Stomach (tissue), 4 donors: ENCODE results near the gene AIFM3.

Experiments used
- CTCF ChIP-seq, 7 experiments: fragments of 450-650 bp in 4 of 7; fragments of 200-600 bp in 3 of 7; sonication (generic) in 3 of 7; IDR thresholded peaks; one replicate each; pipeline ENCODE4 v1.5.1; 2016 to 2019; ENCODE audit warnings: antibody characterized with exemption in 7 of 7, control low read depth in 2 of 7, mild to moderate bottlenecking in 1 of 7
- EP300 ChIP-seq: sonication (generic); formaldehyde crosslinking; IDR thresholded peaks from one replicate; pipeline ENCODE4 v1.6.1; 2017; ENCODE audit warnings: antibody characterized with exemption
- POLR2A ChIP-seq, 4 donors: fragments of 450-650 bp; IDR thresholded peaks; one replicate each; pipeline ENCODE4 v1.6.1; 2016; ENCODE audit warnings: antibody characterized with exemption in 4 of 4, control low read depth in 2 of 4, mild to moderate bottlenecking in 1 of 4, moderate library complexity in 1 of 4
- POLR2AphosphoS5 ChIP-seq, 3 donors: sonication (generic); formaldehyde crosslinking; IDR thresholded peaks; one replicate each; pipeline ENCODE4 v1.6.1; 2016; ENCODE audit warnings: antibody characterized with exemption in 3 of 3

GRCh38 chr22:20994902-20995241, 27.8 kb downstream of the AIFM3 start:
- TF ChIP-seq POLR2A (IDR thresholded peaks at IDR 0.05) (no peak), POLR2AphosphoS5 (IDR thresholded peaks at IDR 0.05) (no peak), EP300 (no peak), CTCF (IDR thresholded peaks at IDR 0.05) (no peak)
